GM12878 (cell line): ENCODE measurements around the gene HMX3.

Source experiments
- CTCF ChIP-seq, 3 experiments: IDR thresholded peaks in 2 of 3; conservative IDR thresholded peaks in 1 of 3; 2 replicates each; pipeline ENCODE4 v1.5.1; 2011; ENCODE audit warnings: low read depth in 3 of 3, low read length in 3 of 3, mild to moderate bottlenecking in 3 of 3, control low read depth in 2 of 3, moderate library complexity in 2 of 3, inconsistent platforms in 1 of 3, mixed read lengths in 1 of 3; ENCODE audit not compliant: control insufficient read depth in 2 of 3, insufficient read depth in 1 of 3; ENCODE audit errors: extremely low read depth in 1 of 3
- EGR1 ChIP-seq, 2 experiments: IDR thresholded peaks; 1 replicate in 1 of 2; 2 replicates in 1 of 2; pipeline ENCODE4 v1.6.1; 2011 to 2012; ENCODE audit warnings: low read depth in 2 of 2, low read length in 2 of 2, borderline replicate concordance in 1 of 2, mild to moderate bottlenecking in 1 of 2, moderate library complexity in 1 of 2
- FOS ChIP-seq: IDR thresholded peaks from 3 replicates; pipeline ENCODE4 v1.6.1; 2011; ENCODE audit warnings: borderline replicate concordance; ENCODE audit not compliant: insufficient read length; ENCODE audit errors: extremely low read depth
- MLLT1 ChIP-seq: fragments of 450-650 bp; IDR thresholded peaks from 2 replicates; pipeline ENCODE4 v1.6.1; 2016; ENCODE audit warnings: mild to moderate bottlenecking
- ZBTB33 ChIP-seq: fragments of 450-650 bp; IDR thresholded peaks from 2 replicates; pipeline ENCODE4 v1.6.1; 2017; ENCODE audit warnings: mild to moderate bottlenecking

GRCh38 chr10:123149568-123150270 is 13.9 kb downstream of the HMX3 start:
- no peak for TF ChIP-seq CTCF (IDR thresholded peaks at IDR 0.05 in 2 of 3, conservative IDR thresholded peaks at IDR 0.05 in 1 of 3; ENCODE audit: control insufficient read depth in 2 of 3, extremely low read depth in 1 of 3, insufficient read depth in 1 of 3, low read depth in 3 of 3, low read length in 3 of 3)
- TF ChIP-seq FOS: no peak
- TF ChIP-seq ZBTB33: no peak
- TF ChIP-seq EGR1 (IDR thresholded peaks at IDR 0.05; ENCODE audit: borderline replicate concordance in 1 of 2, low read depth in 2 of 2, low read length in 2 of 2): no peak
- no peak for TF ChIP-seq MLLT1
